HL-60 (cell line): ENCODE measurements around the gene S1PR5.

ENCODE experiments used
- CTCF ChIP-seq: IDR thresholded peaks from one replicate; pipeline ENCODE4 v1.5.1; 2011; ENCODE audit warnings: low read length, control low read depth, inconsistent platforms; ENCODE audit not compliant: insufficient read depth
- GABPA ChIP-seq: IDR thresholded peaks from 2 replicates; pipeline ENCODE4 v1.6.1; 2012; ENCODE audit warnings: low read depth
- POLR2AphosphoS5 ChIP-seq: IDR thresholded peaks from 2 replicates; pipeline ENCODE4 v1.6.1; 2012; ENCODE audit warnings: low read depth
- REST ChIP-seq: IDR thresholded peaks from 2 replicates; pipeline ENCODE4 v1.6.1; 2012; ENCODE audit warnings: low read depth; ENCODE audit not compliant: insufficient replicate concordance
- SPI1 ChIP-seq: IDR thresholded peaks from 2 replicates; pipeline ENCODE4 v1.6.1; 2012; ENCODE audit warnings: low read depth, mild to moderate bottlenecking, borderline replicate concordance

DNA sequence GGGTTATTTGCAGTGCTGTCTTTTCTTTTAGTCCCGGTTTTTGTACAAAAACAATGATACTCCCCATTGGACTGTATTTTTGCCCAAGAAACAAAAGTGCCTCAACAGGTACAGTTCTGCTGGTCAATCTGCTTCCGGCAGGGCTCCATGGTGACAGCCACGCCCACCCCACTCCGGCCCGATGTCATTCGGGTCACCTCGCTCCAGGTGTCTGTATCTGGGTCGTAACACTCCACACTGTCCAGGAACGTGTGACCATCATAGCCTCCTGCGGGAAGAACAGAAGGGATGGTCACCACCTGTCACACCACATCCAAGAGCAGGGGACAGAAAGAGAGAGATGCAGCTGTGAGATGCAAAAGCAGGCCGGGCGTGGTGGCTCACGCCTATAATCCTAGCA lies 30.7 kb downstream of the S1PR5 start:
- TF ChIP-seq CTCF = no peak
- no peak for TF ChIP-seq REST
- no peak for TF ChIP-seq POLR2AphosphoS5
- TF ChIP-seq GABPA = no peak
- TF ChIP-seq SPI1 = no peak
